Uterus (tissue), 2 donors: ENCODE measurements around the gene NIPAL3.

Experiments used
- POLR2A ChIP-seq, 2 donors: fragments of 450-650 bp; IDR thresholded peaks; one replicate each; pipeline ENCODE4 v1.6.1; 2016; ENCODE audit warnings: antibody characterized with exemption in 2 of 2, mild to moderate bottlenecking in 1 of 2, moderate library complexity in 1 of 2
- TF ChIP-seq, protein P1 (sequence below), 4 experiments: fragments of 200-600 bp in 2 of 4; fragments of 450-650 bp in 2 of 4; sonication (generic) in 2 of 4; IDR thresholded peaks; one replicate each; pipeline ENCODE4 v1.5.1; 2016 to 2019; ENCODE audit warnings: antibody characterized with exemption in 4 of 4, mild to moderate bottlenecking in 2 of 4, moderate library complexity in 1 of 4

DNA sequence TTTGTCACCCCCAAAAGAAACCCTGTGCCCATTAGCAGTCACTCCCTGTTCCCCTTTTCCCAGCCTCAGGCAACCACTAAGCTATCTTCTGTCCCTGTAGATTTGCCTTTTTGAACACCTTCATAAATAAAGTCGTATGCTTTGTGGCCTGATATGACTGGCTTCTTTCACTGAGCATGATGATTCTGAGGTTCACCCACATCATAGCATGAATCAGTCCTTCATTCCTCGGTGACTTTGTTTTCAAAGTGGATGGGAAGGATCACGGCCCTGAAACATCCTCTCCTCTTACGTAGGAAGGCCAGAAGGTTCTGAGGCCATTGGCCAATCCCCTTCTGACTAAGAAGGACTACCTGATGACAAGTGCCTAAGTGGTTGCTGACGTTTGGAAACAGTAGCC, 39.1 kb downstream of the NIPAL3 start:
- TF ChIP-seq, protein P1, sequence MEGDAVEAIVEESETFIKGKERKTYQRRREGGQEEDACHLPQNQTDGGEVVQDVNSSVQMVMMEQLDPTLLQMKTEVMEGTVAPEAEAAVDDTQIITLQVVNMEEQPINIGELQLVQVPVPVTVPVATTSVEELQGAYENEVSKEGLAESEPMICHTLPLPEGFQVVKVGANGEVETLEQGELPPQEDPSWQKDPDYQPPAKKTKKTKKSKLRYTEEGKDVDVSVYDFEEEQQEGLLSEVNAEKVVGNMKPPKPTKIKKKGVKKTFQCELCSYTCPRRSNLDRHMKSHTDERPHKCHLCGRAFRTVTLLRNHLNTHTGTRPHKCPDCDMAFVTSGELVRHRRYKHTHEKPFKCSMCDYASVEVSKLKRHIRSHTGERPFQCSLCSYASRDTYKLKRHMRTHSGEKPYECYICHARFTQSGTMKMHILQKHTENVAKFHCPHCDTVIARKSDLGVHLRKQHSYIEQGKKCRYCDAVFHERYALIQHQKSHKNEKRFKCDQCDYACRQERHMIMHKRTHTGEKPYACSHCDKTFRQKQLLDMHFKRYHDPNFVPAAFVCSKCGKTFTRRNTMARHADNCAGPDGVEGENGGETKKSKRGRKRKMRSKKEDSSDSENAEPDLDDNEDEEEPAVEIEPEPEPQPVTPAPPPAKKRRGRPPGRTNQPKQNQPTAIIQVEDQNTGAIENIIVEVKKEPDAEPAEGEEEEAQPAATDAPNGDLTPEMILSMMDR (IDR thresholded peaks at IDR 0.05): no peak
- TF ChIP-seq POLR2A (IDR thresholded peaks at IDR 0.05): no peak
